Anterior cingulate cortex (tissue), 58 donors: ENCODE results near the gene FMN1.

Experiments used
- DNase-seq, 58 donors: peaks; one replicate each; lab custom pipeline; 2025; lab: John Stamatoyannopoulos, UW

The FMN1 gene

GRCh38 chr15:32991619-32992111 is 202.8 kb downstream of the FMN1 start:
- DNase-seq, result no peak

- no peak for DNase-seq
Measured at GRCh38 chr15:32990071-32990470, 204.4 kb downstream of the FMN1 start.

GRCh38 chr15:32987067-32987466 is 207.4 kb downstream of the FMN1 start:
- no peak for DNase-seq

- no peak for DNase-seq
Measured at GRCh38 chr15:32986147-32986546, 208.4 kb downstream of the FMN1 start.

GRCh38 chr15:32983679-32984078 is 210.8 kb downstream of the FMN1 start:
- no peak for DNase-seq

- no peak for DNase-seq
Measured at GRCh38 chr15:32982001-32982400, 212.5 kb downstream of the FMN1 start.

GRCh38 chr15:32981536-32981935 is 213.0 kb downstream of the FMN1 start:
- DNase-seq, result no peak

GRCh38 chr15:32979710-32980109 is 214.8 kb downstream of the FMN1 start:
- DNase-seq, result no peak

GRCh38 chr15:32977506-32977905 is 217.0 kb downstream of the FMN1 start:
- DNase-seq, result no peak

GRCh38 chr15:32974691-32975090 is 219.8 kb downstream of the FMN1 start:
- DNase-seq, result no peak

GRCh38 chr15:32972686-32973085 is 221.8 kb downstream of the FMN1 start:
- DNase-seq, result no peak

GRCh38 chr15:32970847-32971246 is 223.7 kb downstream of the FMN1 start:
- DNase-seq, result no peak

GRCh38 chr15:32967521-32967920 is 227.0 kb downstream of the FMN1 start:
- no peak for DNase-seq

GRCh38 chr15:32966512-32966911 is 228.0 kb downstream of the FMN1 start:
- DNase-seq, result no peak

- DNase-seq, result no peak
Measured at GRCh38 chr15:32965897-32966296, 228.6 kb downstream of the FMN1 start.

GRCh38 chr15:32959077-32959476 is 235.4 kb downstream of the FMN1 start:
- no peak for DNase-seq

- DNase-seq, result no peak
Measured at GRCh38 chr15:32957219-32957618, 237.3 kb downstream of the FMN1 start.

- no peak for DNase-seq
Measured at GRCh38 chr15:32956711-32957110, 237.8 kb downstream of the FMN1 start.

GRCh38 chr15:32956006-32956405 is 238.5 kb downstream of the FMN1 start:
- DNase-seq, result peak in 4 of 58 donors; percentile 1 to 11 (median 4)

- no peak for DNase-seq
Measured at GRCh38 chr15:32953533-32953910, 241.0 kb downstream of the FMN1 start.

- no peak for DNase-seq
Measured at GRCh38 chr15:32952901-32953532, 241.5 kb downstream of the FMN1 start.

- DNase-seq, result no peak
Measured at GRCh38 chr15:32951736-32952464, 242.6 kb downstream of the FMN1 start.
